ENCODE data around the gene VARS1. TPM values are rescaled to one million over a fixed set of nuclear protein-coding genes. Genes with fewer than 3 reads are reported as not detected.

VARS1 gene
- total RNA-seq, 2 experiments from 2014 or later = 157 to 161 TPM

Other genes with a start within 250 kb of the VARS1 start
- 1 to 10 TPM; 1.2 to 1.4 TPM for gene ATP6V1G2, start 249.1 kb downstream of the VARS1 start, total RNA-seq
- gene NFKBIL1, start 248.1 kb downstream of the VARS1 start, total RNA-seq = 10 to 100 TPM; 20.4 to 20.6 TPM
- 100 to 1,000 TPM; 165 to 173 TPM for gene LTA, start 223.5 kb downstream of the VARS1 start, total RNA-seq
- gene TNF, start 220.2 kb downstream of the VARS1 start, total RNA-seq = 10 to 100 TPM; 31.6 to 33.2 TPM
- gene LTB, start 213.3 kb downstream of the VARS1 start, total RNA-seq = 10 to 100 TPM; 50.5 to 52.3 TPM
- gene LST1, start 209.5 kb downstream of the VARS1 start, total RNA-seq = 10 to 100 TPM; 11.5 to 12.5 TPM
- gene NCR3, start 202.7 kb downstream of the VARS1 start, total RNA-seq = 1 to 10 TPM; 2.8 TPM
- gene AIF1, start 180.5 kb downstream of the VARS1 start, total RNA-seq = 100 to 1,000 TPM; 120 to 129 TPM
- 100 to 1,000 TPM; 283 to 304 TPM for gene PRRC2A, start 175.0 kb downstream of the VARS1 start, total RNA-seq
- 100 to 1,000 TPM; 286 to 295 TPM for gene BAG6, start 143.1 kb downstream of the VARS1 start, total RNA-seq
- 1 to 10 TPM; 2.6 to 3.7 TPM for gene APOM, start 139.9 kb downstream of the VARS1 start, total RNA-seq
- gene C6orf47, start 135.0 kb downstream of the VARS1 start, total RNA-seq = 1 to 10 TPM; 8.8 to 9.0 TPM
- 10 to 100 TPM; 31.2 to 32.4 TPM for gene GPANK1, start 130.8 kb downstream of the VARS1 start, total RNA-seq
- 100 to 1,000 TPM; 215 to 219 TPM for gene CSNK2B, start 129.7 kb downstream of the VARS1 start, total RNA-seq
- gene LY6G5B, start 125.8 kb downstream of the VARS1 start, total RNA-seq = 1 to 10 TPM; 6.4 to 6.5 TPM
- gene LY6G5C, start 114.7 kb downstream of the VARS1 start, total RNA-seq = 1 to 10 TPM in 1 of 2 experiments, under 1 TPM in 1; 0.93 to 1.4 TPM
- gene ABHD16A, start 92.4 kb downstream of the VARS1 start, total RNA-seq = 10 to 100 TPM; 19.9 to 22.5 TPM
- not detected for gene LY6G6F, start 88.9 kb downstream of the VARS1 start, total RNA-seq
- not detected for gene LY6G6D, start 80.4 kb downstream of the VARS1 start, total RNA-seq
- not detected for gene LY6G6C, start 74.0 kb downstream of the VARS1 start, total RNA-seq
- under 1 TPM in 1 of 2 experiments, not detected in 1; 0.49 TPM for gene MPIG6B, start 72.4 kb downstream of the VARS1 start, total RNA-seq
- 10 to 100 TPM in 1 of 2 experiments, 1 to 10 TPM in 1; 8.5 to 11.3 TPM for gene DDAH2, start 66.5 kb downstream of the VARS1 start, total RNA-seq
- 100 to 1,000 TPM; 348 to 353 TPM for gene CLIC1, start 59.2 kb downstream of the VARS1 start, total RNA-seq
- gene MSH5, start 55.7 kb downstream of the VARS1 start, total RNA-seq = 100 to 1,000 TPM; 101 to 105 TPM
- 10 to 100 TPM in 1 of 2 experiments, 1 to 10 TPM in 1; 9.8 to 10.5 TPM for gene SAPCD1, start 33.1 kb downstream of the VARS1 start, total RNA-seq
- under 1 TPM; 0.69 to 0.89 TPM for gene VWA7, start 18.4 kb downstream of the VARS1 start, total RNA-seq
- gene LSM2, start 11.2 kb upstream of the VARS1 start, total RNA-seq = 100 to 1,000 TPM; 172 to 174 TPM
- under 1 TPM; 0.86 to 0.95 TPM for gene HSPA1L, start 19.5 kb upstream of the VARS1 start, total RNA-seq
- gene HSPA1A, start 19.8 kb upstream of the VARS1 start, total RNA-seq = 10 to 100 TPM; 19.8 to 23.1 TPM
- gene HSPA1B, start 32.0 kb upstream of the VARS1 start, total RNA-seq = 10 to 100 TPM; 47.8 to 50.1 TPM
- 1 to 10 TPM; 8.4 to 9.2 TPM for gene NEU1, start 67.1 kb upstream of the VARS1 start, total RNA-seq
- gene SLC44A4, start 83.2 kb upstream of the VARS1 start, total RNA-seq = under 1 TPM in 1 of 2 experiments, not detected in 1; 0.10 TPM
- 10 to 100 TPM; 33.0 to 37.3 TPM for gene EHMT2, start 101.9 kb upstream of the VARS1 start, total RNA-seq
- gene ZBTB12, start 106.3 kb upstream of the VARS1 start, total RNA-seq = under 1 TPM; 0.57 to 0.69 TPM
- gene C2, start 132.0 kb upstream of the VARS1 start, total RNA-seq = 1 to 10 TPM; 1.6 to 2.1 TPM
- 1 to 10 TPM in 1 of 2 experiments, under 1 TPM in 1; 0.74 to 1.7 TPM for gene CFB, start 150.3 kb upstream of the VARS1 start, total RNA-seq
- 10 to 100 TPM; 83.2 to 87.4 TPM for gene NELFE, start 163.2 kb upstream of the VARS1 start, total RNA-seq
- 100 to 1,000 TPM in 1 of 2 experiments, 10 to 100 TPM in 1; 93.6 to 101 TPM for gene SKIC2, start 163.4 kb upstream of the VARS1 start, total RNA-seq
- gene DXO, start 176.4 kb upstream of the VARS1 start, total RNA-seq = 10 to 100 TPM; 12.5 to 13.0 TPM
- gene C4A, start 186.3 kb upstream of the VARS1 start, total RNA-seq = 1 to 10 TPM; 3.2 to 3.5 TPM
- 1 to 10 TPM; 2.7 to 3.3 TPM for gene C4B, start 219.0 kb upstream of the VARS1 start, total RNA-seq
- gene CYP21A2, start 242.7 kb upstream of the VARS1 start, total RNA-seq = under 1 TPM in 1 of 2 experiments, not detected in 1; 0.19 TPM

All from activated naive CD4-positive, alpha-beta T cell treated with anti-CD3 and anti-CD28 coated beads for 36 hours (primary cell).